Ecto neural progenitor cell (in vitro differentiated cells): ENCODE measurements around the gene AP2A1.
A peak's percentile ranks its signal among the peaks of the same experiment; 100 is the strongest.

Experiments used
- DNase-seq: peaks from one replicate; pipeline ENCODE4 v3.0.0-alpha.2; 2018; ENCODE audit warnings: low spot score

Gene AP2A1

GRCh38 chr19:49766007-49766929 lies 533 bp upstream of the AP2A1 start:
- DNase-seq, result peak; percentile 100

- no peak for DNase-seq
These were observed 580 bp downstream of the AP2A1 start for GRCh38 chr19:49767381-49767780.

- DNase-seq, result no peak
These were observed 1.3 kb downstream of the AP2A1 start for GRCh38 chr19:49767967-49768581.

- DNase-seq, result no peak
These were observed 3.7 kb downstream of the AP2A1 start for GRCh38 chr19:49770529-49770928.

GRCh38 chr19:49771674-49772139 lies 4.9 kb downstream of the AP2A1 start:
- DNase-seq, result no peak

GRCh38 chr19:49772850-49773432 lies 6.1 kb downstream of the AP2A1 start:
- no peak for DNase-seq

GRCh38 chr19:49773663-49774350 lies 7.0 kb downstream of the AP2A1 start:
- DNase-seq, result no peak

- no peak for DNase-seq
These were observed 8.2 kb downstream of the AP2A1 start for GRCh38 chr19:49774969-49775368.

- no peak for DNase-seq
These were observed 9.1 kb downstream of the AP2A1 start for GRCh38 chr19:49775742-49776370.

GRCh38 chr19:49776371-49776764 lies 9.6 kb downstream of the AP2A1 start:
- no peak for DNase-seq

- no peak for DNase-seq
These were observed 13.1 kb downstream of the AP2A1 start for GRCh38 chr19:49779731-49780555.

GRCh38 chr19:49780861-49781260 lies 14.1 kb downstream of the AP2A1 start:
- no peak for DNase-seq

- no peak for DNase-seq
These were observed 14.6 kb downstream of the AP2A1 start for GRCh38 chr19:49781394-49781793.

- DNase-seq, result no peak
These were observed 15.7 kb downstream of the AP2A1 start for GRCh38 chr19:49782515-49782914.

GRCh38 chr19:49786376-49786820 lies 19.6 kb downstream of the AP2A1 start:
- no peak for DNase-seq

- DNase-seq, result no peak
These were observed 20.9 kb downstream of the AP2A1 start for GRCh38 chr19:49787746-49788145.

- no peak for DNase-seq
These were observed 22.1 kb downstream of the AP2A1 start for GRCh38 chr19:49788857-49789256.

- DNase-seq, result no peak
These were observed 24.1 kb downstream of the AP2A1 start for GRCh38 chr19:49790866-49791265.

- no peak for DNase-seq
These were observed 25.1 kb downstream of the AP2A1 start for GRCh38 chr19:49791776-49792445.

GRCh38 chr19:49792829-49793560 lies 26.2 kb downstream of the AP2A1 start:
- DNase-seq, result no peak
